H1 (cell line): Measurements from ENCODE around the gene CUZD1. TPM values are rescaled to one million over a fixed set of nuclear protein-coding genes. Genes with fewer than 3 reads are reported as not detected.

Experiments used
- CTCF ChIA-PET: fragments of 300-600 bp; sonication (Branson Sonifier 250); formaldehyde crosslinking; loops from one replicate; lab custom pipeline; 2021; ENCODE audit not compliant: partially characterized antibody; lab: Charles Lee
- POLR2A ChIA-PET: fragments of 300-600 bp; sonication (Branson Sonifier 250); formaldehyde crosslinking; loops from one replicate; lab custom pipeline; 2021; ENCODE audit warnings: inconsistent platforms; ENCODE audit not compliant: partially characterized antibody; lab: Charles Lee
- DNase-seq, 2 experiments: peaks; one replicate each; pipeline versions ENCODE4 v3.0.0 to v3.0.0-alpha.2; 2010 to 2022; ENCODE audit warnings: low spot score in 2 of 2, low read depth in 1 of 2, mixed read lengths in 1 of 2
- FAIRE-seq: peaks from 2 replicates; lab custom pipeline; 2011; peaks lifted over from hg19 to GRCh38; lab: Jason Lieb, UNC
- H2AFZ ChIP-seq: 2 replicates; pipeline ENCODE4 v1.8.1; 2012; ENCODE audit warnings: low read length, inconsistent platforms
- H2AK5ac ChIP-seq: 2 replicates; pipeline ENCODE4 v1.6.1; 2013; ENCODE audit warnings: low read depth, low read length
- H2BK120ac ChIP-seq: replicated peaks from 2 replicates; pipeline ENCODE3; 2013; ENCODE audit warnings: low read depth, low read length, inconsistent platforms
- H2BK12ac ChIP-seq: 2 replicates; pipeline ENCODE4 v1.6.1; 2013; ENCODE audit warnings: low read depth, low read length
- H2BK15ac ChIP-seq: 2 replicates; pipeline ENCODE4 v1.6.1; 2013; ENCODE audit warnings: low read length
- H2BK20ac ChIP-seq: 2 replicates; pipeline ENCODE4 v1.6.1; 2013; ENCODE audit warnings: low read length
- H2BK5ac ChIP-seq: 2 replicates; pipeline ENCODE4 v1.6.1; 2013; ENCODE audit warnings: low read depth, low read length
- H3K14ac ChIP-seq: 2 replicates; pipeline ENCODE4 v1.6.1; 2013; ENCODE audit warnings: inconsistent platforms; ENCODE audit not compliant: insufficient read length
- H3K18ac ChIP-seq: 2 replicates; pipeline ENCODE4 v1.6.1; 2013; ENCODE audit warnings: low read length; ENCODE audit errors: extremely low read depth
- H3K23ac ChIP-seq: 2 replicates; pipeline ENCODE4 v1.6.1; 2013; ENCODE audit warnings: inconsistent platforms; ENCODE audit not compliant: insufficient read length
- H3K23me2 ChIP-seq: 2 replicates; pipeline ENCODE4 v1.6.1; 2013; ENCODE audit warnings: low read depth, low read length
- H3K27ac ChIP-seq: 2 replicates; pipeline ENCODE4 v1.6.1; 2011; ENCODE audit warnings: low read depth, low read length, inconsistent platforms
- H3K27me3 ChIP-seq, 4 experiments: replicated peaks in 1 of 4; 1 replicate in 1 of 4; 2 replicates in 3 of 4; pipeline versions ENCODE4 v1.6.1 to v1.8.1; 2011 to 2013; ENCODE audit warnings: low read length in 3 of 4, mild to moderate bottlenecking in 3 of 4, inconsistent platforms in 2 of 4, mixed read lengths in 2 of 4, moderate library complexity in 1 of 4; ENCODE audit not compliant: control insufficient read depth in 3 of 4, insufficient read depth in 3 of 4; ENCODE audit errors: extremely low read depth in 1 of 4
- H3K36me3 ChIP-seq, 4 experiments: 2 replicates each; pipeline versions ENCODE4 v1.6.1 to v1.8.1; 2011 to 2013; ENCODE audit warnings: mild to moderate bottlenecking in 4 of 4, low read length in 3 of 4, moderate library complexity in 2 of 4, control low read depth in 1 of 4, inconsistent platforms in 1 of 4; ENCODE audit not compliant: insufficient read depth in 4 of 4, control insufficient read depth in 2 of 4
- H3K4ac ChIP-seq: replicated peaks from 2 replicates; pipeline ENCODE3; 2013; ENCODE audit warnings: low read length, low read depth, mixed read lengths, inconsistent platforms; ENCODE audit not compliant: insufficient read length
- H3K4me1 ChIP-seq, 4 experiments: replicated peaks in 1 of 4; 1 replicate in 1 of 4; 2 replicates in 3 of 4; pipeline versions ENCODE4 v1.6.1 to v1.8.1; 2011 to 2013; ENCODE audit warnings: low read length in 3 of 4, inconsistent platforms in 2 of 4, mixed read lengths in 1 of 4; ENCODE audit not compliant: insufficient read depth in 4 of 4, control insufficient read depth in 3 of 4
- H3K4me2 ChIP-seq, 2 experiments: 2 replicates each; pipeline versions ENCODE4 v1.6.1 to v1.8.1; 2011 to 2013; ENCODE audit warnings: low read depth in 2 of 2, low read length in 2 of 2, control low read depth in 1 of 2, inconsistent platforms in 1 of 2, mild to moderate bottlenecking in 1 of 2; ENCODE audit not compliant: insufficient read depth in 1 of 2
- H3K4me3 ChIP-seq, 4 experiments: fragments of 200-600, 300-600 bp in 1 of 4; sonication (generic), shearing (Covaris generic), sonication (Bioruptor Twin) in 1 of 4; 2 replicates each; pipeline versions ENCODE4 v1.5.1 to v1.8.1; 2011 to 2016; ENCODE audit warnings: low read length in 4 of 4, low read depth in 3 of 4, control low read depth in 2 of 4, inconsistent platforms in 2 of 4, mild to moderate bottlenecking in 2 of 4, mixed read lengths in 1 of 4, moderate library complexity in 1 of 4; ENCODE audit not compliant: insufficient read depth in 2 of 4; ENCODE audit errors: extremely low read depth in 1 of 4
- H3K56ac ChIP-seq: replicated peaks from 2 replicates; pipeline ENCODE3; 2013; ENCODE audit warnings: low read depth, mild to moderate bottlenecking, mixed read lengths, low read length, inconsistent platforms; ENCODE audit not compliant: insufficient read length
- H3K79me1 ChIP-seq: 2 replicates; pipeline ENCODE4 v1.6.1; 2013; ENCODE audit warnings: low read depth, low read length, control low read depth
- H3K79me2 ChIP-seq, 2 experiments: 2 replicates each; pipeline versions ENCODE4 v1.6.1 to v1.8.1; 2012 to 2013; ENCODE audit warnings: low read length in 2 of 2, mild to moderate bottlenecking in 2 of 2, inconsistent platforms in 1 of 2; ENCODE audit not compliant: insufficient read depth in 2 of 2, control insufficient read depth in 1 of 2
- H3K9ac ChIP-seq, 4 experiments: replicated peaks in 1 of 4; 1 replicate in 1 of 4; 2 replicates in 3 of 4; pipeline versions ENCODE4 v1.6.1 to v1.8.1; 2011 to 2013; ENCODE audit warnings: low read depth in 3 of 4, low read length in 3 of 4, control low read depth in 2 of 4, mild to moderate bottlenecking in 2 of 4, moderate library complexity in 2 of 4, inconsistent platforms in 1 of 4; ENCODE audit errors: extremely low read depth in 1 of 4
- H3K9me3 ChIP-seq, 2 experiments: 2 replicates each; pipeline versions ENCODE4 v1.6.1 to v1.8.1; 2012 to 2013; ENCODE audit warnings: mild to moderate bottlenecking in 2 of 2, moderate library complexity in 2 of 2, control low read depth in 1 of 2, inconsistent platforms in 1 of 2, low read depth in 1 of 2, low read length in 1 of 2, mixed read lengths in 1 of 2; ENCODE audit not compliant: insufficient read depth in 2 of 2
- H4K20me1 ChIP-seq, 2 experiments: replicated peaks in 1 of 2; 2 replicates each; pipeline versions ENCODE3 to v1.8.1; 2011 to 2013; ENCODE audit warnings: inconsistent platforms in 2 of 2, low read length in 2 of 2, mild to moderate bottlenecking in 1 of 2; ENCODE audit not compliant: insufficient read depth in 2 of 2, control insufficient read depth in 1 of 2
- H4K5ac ChIP-seq: 2 replicates; pipeline ENCODE4 v1.6.1; 2013; ENCODE audit warnings: low read length, low read depth, mixed read lengths, inconsistent platforms; ENCODE audit not compliant: insufficient read length
- H4K8ac ChIP-seq: 2 replicates; pipeline ENCODE4 v1.8.0; 2013; ENCODE audit warnings: mild to moderate bottlenecking, moderate library complexity, low read length, inconsistent platforms; ENCODE audit not compliant: insufficient read depth; ENCODE audit errors: extremely low read depth
- H4K91ac ChIP-seq: replicated peaks from 2 replicates; pipeline ENCODE3; 2013; ENCODE audit warnings: low read length, mixed read lengths, inconsistent platforms; ENCODE audit not compliant: insufficient read length
- CEBPB ChIP-seq: IDR thresholded peaks from 2 replicates; pipeline ENCODE4 v1.6.1; 2012; ENCODE audit warnings: low read depth, low read length
- TAF1 ChIP-seq: IDR thresholded peaks from 2 replicates; pipeline ENCODE4 v1.6.1; 2011; ENCODE audit warnings: mild to moderate bottlenecking, low read depth, low read length
- WGBS, 2 experiments: shearing (Covaris generic) in 1 of 2; methylation state at CpG; one replicate each; pipeline versions ENCODE4 v1.1.6 to v1.1.7; 2013 to 2015; ENCODE audit warnings: low lambda C conversion rate in 2 of 2, mixed read lengths in 2 of 2, inconsistent platforms in 1 of 2, low coverage in 1 of 2, missing lambda C conversion rate in 1 of 2; ENCODE audit not compliant: insufficient replicate concordance in 2 of 2, insufficient coverage in 1 of 2, insufficient read length in 1 of 2; ENCODE audit errors: extremely low coverage in 1 of 2, missing lambda C conversion rate in 1 of 2; 5-methylcytosine and 5-hydroxymethylcytosine counted together
- polyA plus RNA-seq, 7 experiments: library from polyadenylated mRNA; depleted of rRNA in 3 of 7; stranded (reverse) in 5 of 7; unstranded in 2 of 7; fragments of >200 nt in 5 of 7; fragments of 200-250 nt in 2 of 7; gene quantifications; 1 replicate in 5 of 7; 2 replicates in 1 of 7; 4 replicates in 1 of 7; pipeline versions ENCODE4 v1.2.1 to v1.2.3, GENCODE V29; 2011 to 2013; ENCODE audit warnings: missing spikeins in 2 of 7, mixed read lengths in 2 of 7
- total RNA-seq: library from RNA; stranded (reverse); fragmentation: NEBNext Ultra II Directional; extraction: Animal tissue kit (Norgen Biotek cat#: 25700); gene quantifications from 2 replicates; pipeline ENCODE4 v1.2.1, GENCODE V29; 2021

The CUZD1 gene
- total and polyA plus RNA-seq, 2 of the 8 experiments (the other 6 are each of a cell fraction or from before 2014, with no cell fraction given) = 11.9 to 30.0 TPM

DNA sequence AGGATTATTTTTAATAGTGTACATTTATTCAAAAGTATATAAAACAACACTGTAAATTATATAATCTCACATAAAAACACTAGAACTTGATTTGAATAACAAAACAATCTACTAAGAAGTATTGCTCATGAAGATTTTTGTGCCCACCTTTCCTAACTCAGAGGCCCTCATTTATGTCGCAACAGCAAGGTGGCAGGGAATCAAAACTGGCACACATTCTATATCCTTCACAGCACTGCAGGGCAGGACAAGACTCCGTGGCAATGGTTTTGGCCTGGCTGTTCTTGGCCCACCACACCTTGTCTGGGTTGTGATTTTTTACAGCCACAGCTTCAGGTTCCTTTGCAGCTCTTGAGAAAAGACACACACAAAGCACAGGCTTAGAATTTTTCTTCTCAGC lies 3.4 kb upstream of the CUZD1 start:
- POLR2A ChIA-PET = no interaction called here
- CTCF ChIA-PET = interaction anchor here (0.9 to 1.6 kb wide), 3 partner anchors 10 to 43 kb away, joined by 3 to 6 read pairs (median 5); no protein-coding TSS in a partner anchor
- 97% methylated on average over 2 of the region's 2 CpGs; no CpG with 5 or more reads in 1 of the 2 experiments for WGBS, 2 experiments

More for the DNA sequence above, 3.4 kb upstream of the CUZD1 start:
- Histone ChIP-seq H2BK15ac (no peak overlapping the region), H2BK5ac (no peak overlapping the region), H2BK20ac (no peak overlapping the region), H3K9me3 (0 out of 4 replicates have a peak, but pooled peaks cover 0 to 3% of the 10 kb centered on the region in 2 experiments), H3K4ac (no peak overlapping the region), H3K23me2 (no peaks in the 10 kb centered on the region), H3K56ac (no peak overlapping the region), H2BK120ac (no peak overlapping the region), H4K91ac (no peak overlapping the region), H3K4me1 (peaks cover 0 to 11% (median 6%) of the 10 kb centered on the region in 4 experiments; a peak in 4 of 7 replicates), H3K4me2 (no peak overlapping the region), H3K14ac (no peak overlapping the region), H3K36me3 (peaks cover 0 to 4% (median 0%) of the 10 kb centered on the region in 4 experiments; a peak in 2 of 8 replicates), H3K27me3 (no peaks in the 10 kb centered on the region), H4K20me1 (no peaks in the 10 kb centered on the region), H2AFZ (no peak overlapping the region), H4K8ac (peak overlapping the region; percentile 51; the same call in 1 of the 2 replicates), H3K27ac (no peak overlapping the region), H4K5ac (no peak overlapping the region), H3K4me3 (no peak overlapping the region), H3K23ac (no peak overlapping the region), H2AK5ac (no peak overlapping the region), H3K79me1 (no peaks in the 10 kb centered on the region), H3K18ac (no peak overlapping the region), H3K9ac (no peak overlapping the region), H2BK12ac (peak overlapping the region; percentile 32; the same call in 1 of the 2 replicates), H3K79me2 (no peaks in the 10 kb centered on the region)
- FAIRE-seq = no peak
- TF ChIP-seq CEBPB (peak; percentile 32; the same call in 1 of the 2 replicates), TAF1 (no peak)
- DNase-seq = no peak
